ENCODE results near the gene CD247.

Gene CD247

GRCh38 chr1:167473761-167474160 is 44.6 kb downstream of the CD247 start:
- in situ Hi-C loops (cut with MboI; ENCODE audit: low pct_unique_long_range_greater_than_20kb, low sequenced_read_pairs, unreplicated experiment): no loop called here
- TF ChIP-seq, protein P1, sequence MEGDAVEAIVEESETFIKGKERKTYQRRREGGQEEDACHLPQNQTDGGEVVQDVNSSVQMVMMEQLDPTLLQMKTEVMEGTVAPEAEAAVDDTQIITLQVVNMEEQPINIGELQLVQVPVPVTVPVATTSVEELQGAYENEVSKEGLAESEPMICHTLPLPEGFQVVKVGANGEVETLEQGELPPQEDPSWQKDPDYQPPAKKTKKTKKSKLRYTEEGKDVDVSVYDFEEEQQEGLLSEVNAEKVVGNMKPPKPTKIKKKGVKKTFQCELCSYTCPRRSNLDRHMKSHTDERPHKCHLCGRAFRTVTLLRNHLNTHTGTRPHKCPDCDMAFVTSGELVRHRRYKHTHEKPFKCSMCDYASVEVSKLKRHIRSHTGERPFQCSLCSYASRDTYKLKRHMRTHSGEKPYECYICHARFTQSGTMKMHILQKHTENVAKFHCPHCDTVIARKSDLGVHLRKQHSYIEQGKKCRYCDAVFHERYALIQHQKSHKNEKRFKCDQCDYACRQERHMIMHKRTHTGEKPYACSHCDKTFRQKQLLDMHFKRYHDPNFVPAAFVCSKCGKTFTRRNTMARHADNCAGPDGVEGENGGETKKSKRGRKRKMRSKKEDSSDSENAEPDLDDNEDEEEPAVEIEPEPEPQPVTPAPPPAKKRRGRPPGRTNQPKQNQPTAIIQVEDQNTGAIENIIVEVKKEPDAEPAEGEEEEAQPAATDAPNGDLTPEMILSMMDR (IDR thresholded peaks at IDR 0.05; ENCODE audit: extremely low read depth, insufficient read depth, missing control alignments): no peak
- DNase-seq (ENCODE audit: low spot score): no peak

DNA sequence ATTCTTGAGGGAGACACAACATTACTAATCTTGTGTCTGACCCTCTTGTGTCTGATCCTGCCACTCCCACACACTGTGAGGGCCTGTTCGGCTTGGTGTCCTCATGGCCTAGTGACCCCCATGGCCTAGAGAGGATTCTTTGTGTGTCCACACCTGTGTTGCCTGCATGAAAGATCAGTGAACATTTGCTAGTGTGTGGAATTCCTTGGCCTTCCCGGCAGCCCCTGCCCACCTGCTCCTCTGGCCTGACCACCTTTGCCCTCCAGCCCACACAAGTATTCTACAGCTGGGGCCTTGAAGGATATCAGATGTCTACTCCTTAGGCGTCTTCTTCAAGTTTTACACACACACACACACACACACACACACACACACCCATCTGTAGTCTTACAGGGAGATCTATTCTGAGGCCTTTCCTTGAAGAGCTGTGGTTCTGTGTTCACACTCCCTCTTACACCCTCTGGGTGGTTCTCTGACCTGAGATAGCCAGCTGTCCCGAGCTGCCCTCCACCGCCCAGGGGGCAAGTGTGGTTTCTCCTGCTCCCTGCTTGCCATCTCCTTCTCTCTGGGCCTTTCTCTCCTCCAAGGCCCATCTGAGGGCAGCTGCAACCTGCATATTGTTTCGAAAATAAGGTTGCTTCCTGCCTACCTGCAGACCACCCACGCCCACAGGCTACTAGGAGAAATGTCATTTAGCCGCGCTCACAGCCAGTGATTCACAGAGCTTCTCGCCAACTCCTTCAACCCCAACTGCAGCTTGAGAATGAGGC is 45.4 kb downstream of the CD247 start:
- TF ChIP-seq, protein P1 (IDR thresholded peaks at IDR 0.05; ENCODE audit: extremely low read depth, insufficient read depth, missing control alignments): no peak
- in situ Hi-C loops (cut with MboI; ENCODE audit: low pct_unique_long_range_greater_than_20kb, low sequenced_read_pairs, unreplicated experiment): no loop called here
- DNase-seq (ENCODE audit: low spot score): no peak

- DNase-seq (ENCODE audit: low spot score): no peak
- TF ChIP-seq, protein P1 (IDR thresholded peaks at IDR 0.05; ENCODE audit: extremely low read depth, insufficient read depth, missing control alignments): no peak
- in situ Hi-C loops (cut with MboI; ENCODE audit: low pct_unique_long_range_greater_than_20kb, low sequenced_read_pairs, unreplicated experiment): no loop called here
Observed at GRCh38 chr1:167471568-167471967, 46.8 kb downstream of the CD247 start.

- in situ Hi-C loops (cut with MboI; ENCODE audit: low pct_unique_long_range_greater_than_20kb, low sequenced_read_pairs, unreplicated experiment): no loop called here
- no peak for DNase-seq (ENCODE audit: low spot score)
- TF ChIP-seq, protein P1 (IDR thresholded peaks at IDR 0.05; ENCODE audit: extremely low read depth, insufficient read depth, missing control alignments): no peak
Observed at GRCh38 chr1:167469280-167469965, 48.9 kb downstream of the CD247 start.

DNA sequence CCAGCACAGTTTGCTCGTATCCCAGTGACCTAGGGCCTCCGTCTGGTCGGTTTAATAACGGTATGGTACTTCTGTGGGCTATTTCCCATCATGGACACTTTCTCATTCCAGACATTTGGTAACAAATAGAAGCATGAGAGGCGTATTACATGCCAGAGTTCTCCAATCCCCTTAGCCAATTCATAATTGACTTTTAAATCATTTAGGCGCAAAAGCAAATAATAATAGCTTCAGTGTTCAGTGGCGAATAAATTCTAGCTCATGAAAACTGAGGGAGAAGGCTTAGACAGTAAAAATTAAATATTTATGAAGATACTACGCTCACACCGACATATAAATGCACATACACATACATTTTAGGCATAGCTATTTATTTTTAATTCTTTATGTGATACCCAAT is 50.6 kb downstream of the CD247 start:
- TF ChIP-seq, protein P1 (IDR thresholded peaks at IDR 0.05; ENCODE audit: extremely low read depth, insufficient read depth, missing control alignments): no peak

GRCh38 chr1:167467126-167467710 is 51.1 kb downstream of the CD247 start:
- TF ChIP-seq, protein P1 (IDR thresholded peaks at IDR 0.05; ENCODE audit: extremely low read depth, insufficient read depth, missing control alignments): no peak
- no peak for DNase-seq (ENCODE audit: low spot score)
- in situ Hi-C loops (cut with MboI; ENCODE audit: low pct_unique_long_range_greater_than_20kb, low sequenced_read_pairs, unreplicated experiment): no loop called here

More for the DNA sequence above, 50.6 kb downstream of the CD247 start:
- no peak for DNase-seq (ENCODE audit: low spot score)
- in situ Hi-C loops (cut with MboI; ENCODE audit: low pct_unique_long_range_greater_than_20kb, low sequenced_read_pairs, unreplicated experiment): no loop called here
